HG03045 (cell line): ENCODE data around the gene NFX1.

Experiments used
- ATAC-seq: cut with Tn5 transposase; IDR thresholded peaks from one replicate; pipeline ENCODE4 v1.9.1; 2021; ENCODE audit warnings: mild to moderate bottlenecking, moderate library complexity; ENCODE audit not compliant: unreplicated experiment

The NFX1 gene

DNA sequence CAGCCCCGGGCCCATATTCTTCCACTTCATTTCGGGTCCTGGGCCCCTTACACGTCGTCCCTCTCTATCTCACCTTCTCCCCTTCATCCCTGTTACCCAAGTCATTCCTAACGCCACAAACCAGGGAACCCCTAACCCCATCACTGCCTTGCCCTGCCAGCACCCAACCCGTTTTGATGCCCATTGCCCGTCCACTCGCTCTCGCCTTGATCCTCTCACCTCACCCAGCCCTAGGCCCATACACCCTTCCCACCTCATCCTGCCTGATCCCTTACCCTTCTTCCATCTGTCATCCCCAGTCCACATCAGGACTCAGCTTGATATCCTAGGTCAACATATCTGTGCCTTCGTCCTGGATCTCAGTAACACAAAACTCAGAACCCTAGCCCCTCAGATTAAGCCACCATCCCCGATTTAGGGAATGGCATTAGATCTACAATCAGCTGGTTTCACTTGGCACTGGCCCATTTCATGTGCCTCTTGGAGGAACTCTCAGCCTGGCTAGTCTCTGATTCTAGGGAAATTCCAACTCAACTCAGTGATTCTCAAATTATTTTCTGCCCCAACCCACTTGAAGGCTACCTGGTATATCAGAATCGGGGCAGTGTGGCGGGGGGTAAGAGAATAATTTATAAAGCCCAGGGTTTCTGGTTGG lies 25.0 kb upstream of the NFX1 start:
- ATAC-seq = no peak

DNA sequence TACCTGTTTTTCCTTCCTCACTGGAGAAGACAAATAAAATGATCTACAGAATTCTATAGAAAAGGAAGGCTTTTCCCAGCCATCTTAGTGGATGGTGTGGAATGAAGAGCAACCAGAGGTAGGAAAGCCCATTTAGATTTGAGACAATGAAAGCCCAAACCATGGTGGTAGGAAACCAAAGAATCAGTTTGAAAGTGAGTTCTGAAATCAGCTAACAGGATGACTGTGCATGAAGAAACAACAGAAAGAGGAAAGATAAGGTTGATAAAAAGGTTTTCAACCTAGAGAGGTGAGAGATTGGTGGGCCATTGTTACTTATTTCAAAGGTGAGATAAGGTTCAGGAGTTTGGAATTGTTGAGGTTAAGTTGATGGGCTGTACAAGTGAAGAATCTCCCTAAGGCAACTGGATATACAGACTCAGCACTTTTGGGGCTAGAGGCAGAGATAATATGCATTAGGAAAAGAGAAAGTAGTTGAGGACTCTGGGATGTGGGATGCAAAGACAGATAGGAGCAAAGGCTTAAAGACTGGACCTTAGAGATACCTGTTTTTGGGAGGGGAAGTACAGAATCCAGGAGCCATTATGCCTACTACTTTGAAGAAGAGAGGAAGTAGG lies 23.1 kb upstream of the NFX1 start:
- no peak for ATAC-seq

- no peak for ATAC-seq
Observed at GRCh38 chr9:33270146-33270545, 20.2 kb upstream of the NFX1 start.

DNA sequence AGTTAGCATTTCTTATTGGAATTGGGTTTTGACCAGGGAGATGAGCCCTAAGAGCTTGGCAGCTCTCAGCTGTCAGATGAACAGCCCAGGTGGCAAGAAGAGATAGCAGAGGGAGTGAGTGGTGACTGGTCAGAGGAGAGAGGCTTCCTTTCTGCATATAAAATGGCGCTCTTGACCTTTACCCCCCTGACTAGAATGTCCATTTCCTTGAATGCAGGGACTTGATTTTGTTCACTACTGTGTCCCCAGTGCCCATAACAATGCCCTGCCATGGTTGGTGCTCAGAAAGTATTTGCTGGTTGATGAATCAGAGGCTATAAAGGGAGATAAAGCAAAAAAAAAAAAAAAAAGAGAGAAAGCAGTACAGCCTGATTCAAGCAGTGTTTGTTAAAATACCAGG lies 18.3 kb upstream of the NFX1 start:
- no peak for ATAC-seq

- ATAC-seq = no peak
Observed at GRCh38 chr9:33273266-33273971, 16.9 kb upstream of the NFX1 start.

- no peak for ATAC-seq
Observed at GRCh38 chr9:33273972-33274328, 16.4 kb upstream of the NFX1 start.

DNA sequence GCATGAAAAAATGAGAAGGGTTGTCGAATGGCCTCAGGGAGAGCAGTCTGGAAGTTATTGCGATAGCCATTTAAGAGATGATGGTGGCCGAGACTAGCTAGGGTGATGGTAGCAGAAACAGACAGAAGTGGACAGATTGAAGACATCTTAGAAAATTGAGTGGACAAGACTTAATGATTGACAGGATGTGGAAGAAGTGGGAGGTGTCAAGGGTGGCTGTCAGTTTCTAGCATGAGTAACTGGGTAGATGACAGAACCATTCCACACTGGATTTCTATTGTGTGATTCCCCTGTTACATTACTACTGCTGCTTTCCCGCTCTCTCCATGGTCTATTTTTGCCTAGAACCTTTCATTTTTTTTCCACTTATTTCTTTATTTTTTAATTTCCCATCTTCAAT lies 12.8 kb upstream of the NFX1 start:
- no peak for ATAC-seq

DNA sequence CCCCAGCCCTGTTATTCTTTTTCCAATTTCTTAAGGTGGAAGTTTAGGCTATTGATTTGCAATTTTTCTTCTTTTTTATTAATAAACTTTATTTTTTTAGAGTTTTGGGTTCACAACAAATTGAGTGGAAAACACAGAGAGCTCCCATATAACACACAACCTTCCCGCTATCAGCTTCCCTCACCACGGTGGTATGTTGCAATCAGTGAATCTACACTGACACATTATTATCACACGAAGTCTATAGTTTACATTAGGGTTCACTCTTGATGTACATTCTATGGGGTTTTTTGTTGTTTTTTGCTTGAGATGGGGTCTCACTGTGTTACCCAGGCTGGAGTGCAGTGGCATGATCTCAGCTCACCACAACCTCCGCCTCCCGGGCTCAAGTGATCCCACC lies 4.8 kb upstream of the NFX1 start:
- ATAC-seq = no peak

DNA sequence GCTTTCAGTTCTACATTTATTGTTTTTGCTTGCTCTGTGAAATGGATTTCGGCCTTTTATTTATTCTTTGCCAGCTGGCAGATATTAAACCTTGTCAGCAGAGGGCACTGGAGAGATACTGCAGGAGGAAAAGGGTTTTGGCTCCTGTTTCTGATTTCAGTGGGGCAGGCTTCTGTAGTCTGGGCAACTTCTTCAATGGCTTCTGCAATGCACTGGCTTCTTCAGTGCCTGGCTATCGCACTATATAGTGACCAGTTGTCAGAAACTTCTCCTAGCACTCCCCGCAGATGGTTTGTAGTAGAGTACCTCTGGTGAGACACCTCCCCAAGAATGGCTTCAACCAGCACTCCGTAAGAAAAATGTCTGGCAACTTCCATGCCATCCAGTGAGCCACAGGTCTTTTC lies 3.2 kb upstream of the NFX1 start:
- no peak for ATAC-seq

GRCh38 chr9:33288235-33288634 lies 2.1 kb upstream of the NFX1 start:
- ATAC-seq = no peak

GRCh38 chr9:33288828-33289483 lies 1.4 kb upstream of the NFX1 start:
- no peak for ATAC-seq

- no peak for ATAC-seq
Observed at GRCh38 chr9:33289496-33289895, 820 bp upstream of the NFX1 start.

DNA sequence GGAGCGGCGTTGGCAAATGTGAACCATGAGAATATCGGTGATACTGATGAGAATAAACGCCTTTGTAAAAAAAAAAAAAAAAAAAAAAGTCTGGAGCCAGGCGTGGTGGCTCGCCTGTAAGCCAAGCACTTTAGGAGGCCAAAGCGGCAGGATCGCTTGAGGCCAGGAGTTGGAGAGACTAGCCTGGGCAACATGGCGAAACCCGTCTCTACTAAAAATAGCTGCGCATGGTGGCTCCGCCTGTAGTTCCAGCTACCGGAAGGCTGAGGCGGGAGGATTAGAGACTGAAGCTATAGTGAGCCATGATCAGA lies 425 bp upstream of the NFX1 start:
- ATAC-seq = peak; percentile 32

DNA sequence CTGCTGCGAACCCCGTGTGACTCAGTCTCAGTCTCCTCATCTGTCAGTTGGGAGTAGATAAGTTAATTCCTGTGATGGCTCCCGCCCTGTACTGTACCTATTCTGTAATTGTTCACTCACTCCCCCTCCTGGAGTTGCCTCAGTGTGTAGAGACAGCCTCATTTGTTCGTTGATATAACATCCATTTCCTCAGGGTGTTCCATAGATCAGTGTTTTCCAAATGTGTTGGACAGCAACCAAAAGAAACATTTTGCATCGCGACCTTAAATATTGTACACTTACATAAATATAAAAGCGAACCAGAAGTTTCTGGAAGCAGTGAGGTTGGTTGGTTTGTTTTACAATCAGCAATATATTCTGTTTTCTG lies 698 bp downstream of the NFX1 start:
- ATAC-seq = no peak

DNA sequence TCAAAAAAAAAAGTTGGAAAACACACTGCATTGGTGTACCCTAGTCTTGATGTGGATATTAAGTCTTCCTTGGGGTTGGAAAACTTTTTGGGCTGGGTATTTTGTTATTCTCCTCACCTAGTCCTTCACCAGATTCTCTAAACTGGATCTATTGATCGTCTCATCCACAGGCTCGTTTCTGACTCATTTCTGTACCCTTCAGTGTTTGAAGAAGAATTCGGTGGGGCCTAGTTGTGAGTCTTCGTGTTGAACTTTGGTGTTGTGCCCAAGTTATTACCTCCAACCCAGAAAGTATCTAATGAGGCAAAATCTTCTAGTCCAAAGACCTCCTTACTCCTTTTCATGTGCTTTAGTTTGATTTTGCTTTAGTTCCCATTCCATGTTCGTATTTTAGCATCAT lies 1.6 kb downstream of the NFX1 start:
- no peak for ATAC-seq

- ATAC-seq = no peak
Observed at GRCh38 chr9:33293782-33294181, 3.5 kb downstream of the NFX1 start.

GRCh38 chr9:33294670-33295432 lies 4.5 kb downstream of the NFX1 start:
- no peak for ATAC-seq

GRCh38 chr9:33295571-33295970 lies 5.3 kb downstream of the NFX1 start:
- peak; percentile 40 for ATAC-seq

DNA sequence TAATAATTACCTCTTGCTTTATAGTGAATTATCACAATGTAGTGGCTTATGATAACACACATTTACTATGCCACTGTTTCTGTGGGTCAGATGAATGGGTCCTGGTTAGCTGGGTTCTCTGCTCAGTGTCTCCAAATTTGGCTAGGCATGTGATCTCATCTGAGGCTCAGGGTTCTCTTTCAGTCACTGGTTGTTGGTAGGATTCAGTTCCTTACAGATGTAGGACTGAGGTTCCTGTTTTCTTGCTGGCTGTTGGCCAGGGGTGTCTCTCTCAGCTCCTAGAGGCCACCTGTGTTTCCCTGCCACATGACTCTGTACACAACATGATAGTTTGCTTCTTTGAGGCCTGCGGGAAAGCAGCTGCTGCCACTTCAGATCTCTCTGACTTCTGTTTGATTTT lies 7.1 kb downstream of the NFX1 start:
- ATAC-seq = peak; percentile 93

DNA sequence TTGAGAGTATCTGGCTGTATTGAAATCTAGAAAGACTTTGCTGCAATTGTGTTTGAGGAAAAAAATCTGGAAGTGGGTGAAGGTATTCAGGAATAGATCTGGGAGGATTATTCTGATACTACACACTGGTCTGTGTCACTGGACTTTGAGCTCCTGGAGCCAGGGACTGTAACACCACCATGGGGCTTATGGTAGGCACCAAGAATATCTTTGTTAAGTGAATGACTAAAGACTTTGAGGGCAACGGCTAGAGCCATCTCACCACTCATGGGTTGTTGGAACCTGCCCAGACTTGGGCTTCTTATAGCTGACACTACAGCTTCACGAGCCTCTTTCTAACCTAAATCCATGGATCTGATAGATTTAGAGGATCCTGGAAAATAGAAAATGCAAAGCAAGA lies 10.2 kb downstream of the NFX1 start:
- no peak for ATAC-seq

- no peak for ATAC-seq
Observed at GRCh38 chr9:33304362-33304761, 14.0 kb downstream of the NFX1 start.

GRCh38 chr9:33306037-33306436 lies 15.7 kb downstream of the NFX1 start:
- ATAC-seq = no peak
